NOMO-1 treated with DMSO at 0.1 percent for 48 hours (cell line): ENCODE results near the gene ACADSB.

Experiments used
- DNase-seq: peaks from one replicate; lab custom pipeline; 2025; ENCODE audit not compliant: unreplicated experiment; lab: John Stamatoyannopoulos, UW

The ACADSB gene

DNA sequence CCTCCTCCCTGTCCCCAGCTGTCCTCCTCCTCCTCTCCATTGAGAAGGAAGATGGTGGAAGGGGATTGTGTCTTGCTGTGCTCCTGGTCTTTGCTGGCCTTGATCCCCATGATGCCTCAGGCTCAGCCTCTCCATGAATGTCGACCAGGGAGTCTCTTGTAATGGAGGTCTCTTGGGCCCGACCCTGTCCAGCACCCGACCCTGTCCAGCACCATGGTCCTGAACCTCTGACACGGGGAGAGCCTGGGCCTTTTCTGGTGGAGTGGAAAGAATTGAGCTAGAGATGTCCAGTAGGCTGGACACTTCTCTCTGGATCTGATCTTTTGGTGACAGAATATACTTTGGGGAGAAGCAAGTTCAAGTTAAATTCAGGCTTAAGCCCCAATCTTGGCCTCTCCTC is 84.7 kb downstream of the ACADSB start:
- no peak for DNase-seq

DNA sequence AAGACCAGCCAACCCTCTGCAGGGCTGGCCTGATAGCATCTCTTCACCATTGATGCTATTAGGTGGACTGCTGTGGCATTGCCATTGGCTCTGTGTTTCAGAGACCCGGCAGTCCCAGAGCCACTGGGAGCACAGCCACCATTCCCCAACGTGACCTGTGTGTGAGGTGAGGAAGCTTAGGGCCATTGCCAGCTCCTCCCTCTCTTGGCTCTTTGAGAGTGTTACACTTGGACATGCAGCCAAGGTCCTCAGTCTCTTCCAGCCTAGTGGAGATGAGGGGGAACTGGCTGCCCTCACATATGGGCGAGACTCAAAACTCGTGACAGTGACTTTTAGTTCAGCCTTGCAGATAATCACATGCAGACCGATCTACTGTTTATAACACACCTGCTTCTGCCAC is 87.6 kb downstream of the ACADSB start:
- DNase-seq = no peak

DNA sequence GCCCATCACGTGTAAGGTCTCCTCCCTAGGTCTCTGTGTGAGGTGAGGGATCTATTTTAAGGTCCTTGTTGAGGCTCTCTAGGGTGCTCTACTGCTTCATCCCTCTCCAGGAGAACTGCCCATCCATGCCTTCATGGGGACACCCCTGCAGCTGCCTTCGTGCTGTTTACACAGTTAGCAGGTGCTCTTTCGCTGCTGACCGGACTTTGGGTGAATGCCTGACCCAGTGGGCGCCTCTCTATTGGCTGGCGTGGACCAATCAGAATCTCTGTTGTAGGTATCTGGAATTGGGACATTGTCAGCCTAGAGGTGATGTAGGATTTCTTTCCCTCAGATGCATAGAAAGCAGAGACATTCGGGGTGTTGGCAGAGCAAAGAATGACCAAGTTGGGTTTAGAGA is 88.2 kb downstream of the ACADSB start:
- no peak for DNase-seq

DNA sequence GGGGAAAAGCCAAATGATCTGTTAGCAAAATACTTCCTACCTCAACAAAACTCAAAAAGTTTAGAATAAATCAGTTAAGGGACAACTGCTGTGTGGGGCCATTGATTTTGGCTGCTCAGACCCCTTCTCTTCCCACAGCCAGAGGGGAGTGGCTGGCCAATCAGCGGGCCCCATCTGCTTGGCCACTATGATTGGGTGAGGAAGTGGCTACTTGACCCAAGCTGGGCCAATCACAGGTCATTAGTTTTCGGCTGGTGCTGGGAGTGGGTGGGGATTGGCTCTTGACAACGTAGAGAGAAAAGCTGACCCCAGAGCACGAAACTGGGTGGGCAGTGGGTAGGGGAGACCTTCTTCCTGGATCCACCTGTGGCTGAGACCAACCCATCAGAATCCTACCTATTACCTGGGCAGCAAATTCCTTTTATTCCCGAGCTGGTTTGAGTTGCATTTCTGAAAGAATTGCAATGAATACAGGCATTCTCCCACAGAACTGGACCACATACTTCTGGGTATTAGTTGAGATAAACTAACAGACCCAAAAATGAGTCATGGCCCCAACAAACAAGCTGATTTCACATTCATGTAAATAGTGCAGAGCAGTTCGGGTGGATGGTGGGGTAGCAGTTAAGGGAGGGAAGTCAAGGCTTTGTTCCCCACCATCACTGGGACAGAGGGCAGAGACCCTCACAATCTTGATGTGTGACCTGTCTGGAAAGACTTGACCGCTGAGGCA is 91.4 kb downstream of the ACADSB start:
- no peak for DNase-seq

DNA sequence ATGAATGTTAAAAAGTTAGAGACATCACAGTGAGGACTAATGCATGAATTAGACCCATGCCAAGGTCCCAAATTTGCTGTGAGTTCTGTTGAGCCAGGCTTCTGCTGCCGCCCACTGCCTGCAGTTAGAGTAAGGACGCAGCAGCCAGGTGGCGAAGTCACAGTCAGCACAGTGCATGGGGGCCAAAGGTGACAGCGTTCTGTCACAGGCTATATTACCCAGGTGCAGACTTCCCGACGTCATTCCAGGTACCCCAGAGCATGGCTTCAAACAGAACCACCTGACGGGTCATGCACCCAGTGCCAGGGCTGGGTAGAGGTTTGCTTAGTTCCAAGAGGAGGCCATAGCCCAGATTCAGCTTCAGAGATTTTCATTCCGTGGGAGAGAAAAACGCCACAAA is 93.1 kb downstream of the ACADSB start:
- DNase-seq = no peak

DNA sequence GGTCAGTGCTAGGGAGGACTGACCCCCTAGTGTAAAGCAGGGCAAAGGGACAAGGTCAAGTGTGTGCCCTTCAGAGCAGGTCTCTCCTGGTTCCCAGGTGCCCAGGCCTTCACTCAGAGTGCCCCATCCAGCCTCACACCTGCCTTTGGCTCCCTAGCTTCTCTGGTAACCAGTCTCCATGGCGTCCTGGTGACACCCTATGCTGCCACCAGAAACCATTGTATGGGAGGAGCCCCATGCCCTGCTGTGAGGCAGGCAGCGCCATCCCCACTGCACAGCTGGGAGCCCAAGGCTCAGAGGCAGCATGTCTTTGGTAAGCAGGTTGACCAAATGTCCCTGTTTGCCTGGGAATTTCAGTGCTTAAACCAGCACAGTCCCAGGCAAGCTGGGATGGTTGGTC is 93.9 kb downstream of the ACADSB start:
- DNase-seq = no peak

DNA sequence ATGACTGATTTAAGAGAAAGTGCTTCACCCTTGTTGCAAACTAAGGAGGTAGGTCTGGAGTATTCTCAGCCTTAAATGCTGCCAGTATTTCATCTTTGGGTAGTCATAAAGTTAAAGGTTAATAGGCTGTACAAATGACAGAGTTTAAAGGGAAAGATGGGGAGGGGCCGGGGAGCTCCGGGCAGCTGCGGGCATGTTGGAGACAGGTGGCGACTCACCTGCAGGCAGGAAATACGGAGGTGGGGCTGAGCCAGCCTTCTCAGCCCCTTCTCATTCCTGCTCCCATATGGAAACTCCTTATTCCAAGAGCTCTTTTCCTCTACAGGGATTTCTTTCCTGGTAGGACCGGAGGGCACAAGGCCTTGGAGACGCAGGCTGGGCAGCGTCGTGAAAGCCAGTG is 95.1 kb downstream of the ACADSB start:
- no peak for DNase-seq
